Endothelial cell of umbilical vein (primary cell): ENCODE data around the gene POLA1. TPM values are rescaled to one million over a fixed set of nuclear protein-coding genes. Genes with fewer than 3 reads are reported as not detected.

Experiments used
- BruUV-seq: library from RNA; stranded (reverse); fragments of 400-500 nt; replicated peaks from 2 replicates; lab custom pipeline; 2021; lab: Mats Ljungman, UMichigan
- CTCF ChIA-PET: fragments of 300-600, 350-600 bp; sonication (Branson Sonifier 250); formaldehyde crosslinking; loops from one replicate; lab custom pipeline; 2021; ENCODE audit warnings: antibody characterized with exemption, inconsistent platforms; lab: Charles Lee
- POLR2A ChIA-PET: fragments of 300-600, 350-600 bp; sonication (Branson Sonifier 250); formaldehyde crosslinking; loops from one replicate; lab custom pipeline; 2021; ENCODE audit warnings: antibody characterized with exemption, inconsistent platforms; lab: Charles Lee
- DNase-seq: peaks from one replicate; pipeline ENCODE4 v3.0.0-alpha.2; 2011; ENCODE audit warnings: low read depth, low spot score
- FAIRE-seq: peaks from 2 replicates; lab custom pipeline; 2011; peaks lifted over from hg19 to GRCh38; lab: Jason Lieb, UNC
- H2AFZ ChIP-seq: 2 replicates; pipeline ENCODE4 v1.6.0; 2012; ENCODE audit warnings: low read depth, low read length, control low read depth, inconsistent platforms
- H3K27ac ChIP-seq: 2 replicates; pipeline ENCODE4 v1.5.1; 2011; ENCODE audit warnings: low read depth, mild to moderate bottlenecking, control low read depth, low read length, moderate library complexity; ENCODE audit not compliant: insufficient read depth
- H3K27me3 ChIP-seq, 2 experiments: 2 replicates each; pipeline versions ENCODE4 v1.6.0 to v1.6.1; 2011; ENCODE audit warnings: low read length in 2 of 2, mixed read lengths in 1 of 2; ENCODE audit not compliant: control insufficient read depth in 2 of 2, insufficient read depth in 2 of 2
- H3K36me3 ChIP-seq, 2 experiments: 2 replicates in 1 of 2; 3 replicates in 1 of 2; pipeline ENCODE4 v1.5.1; 2011; ENCODE audit warnings: low read length in 2 of 2, mild to moderate bottlenecking in 1 of 2, moderate library complexity in 1 of 2; ENCODE audit not compliant: control insufficient read depth in 2 of 2, insufficient read depth in 2 of 2; ENCODE audit errors: extremely low read depth in 1 of 2
- H3K4me1 ChIP-seq: 3 replicates; pipeline ENCODE4 v1.5.1; 2011; ENCODE audit warnings: mild to moderate bottlenecking, low read length; ENCODE audit not compliant: control insufficient read depth, insufficient read depth; ENCODE audit errors: extremely low read depth
- H3K4me2 ChIP-seq: 2 replicates; pipeline ENCODE4 v1.6.1; 2011; ENCODE audit warnings: low read length, control low read depth, mixed read lengths; ENCODE audit not compliant: insufficient read depth
- H3K4me3 ChIP-seq, 3 experiments: fragments of 200-600 bp in 1 of 3; sonication (generic), shearing (Covaris generic) in 1 of 3; replicated peaks in 1 of 3; 2 replicates each; pipeline ENCODE4 v1.5.1; 2011 to 2016; ENCODE audit warnings: control low read depth in 3 of 3, low read length in 3 of 3, mild to moderate bottlenecking in 2 of 3, inconsistent platforms in 1 of 3, low read depth in 1 of 3, moderate library complexity in 1 of 3; ENCODE audit not compliant: insufficient read depth in 1 of 3
- H3K79me2 ChIP-seq: 2 replicates; pipeline ENCODE4 v1.6.0; 2012; ENCODE audit warnings: low read length, inconsistent platforms; ENCODE audit not compliant: control insufficient read depth, insufficient read depth
- H3K9ac ChIP-seq: replicated peaks from 2 replicates; pipeline ENCODE3; 2011; ENCODE audit warnings: low read length, control low read depth; ENCODE audit not compliant: insufficient read depth; ENCODE audit errors: extremely low read depth
- H3K9me1 ChIP-seq: replicated peaks from 3 replicates; pipeline ENCODE4 v1.6.0; 2011; ENCODE audit warnings: mild to moderate bottlenecking, low read length; ENCODE audit not compliant: control insufficient read depth, insufficient read depth; ENCODE audit errors: extremely low read depth
- H3K9me3 ChIP-seq: replicated peaks from 2 replicates; pipeline ENCODE4 v1.5.1; 2012; ENCODE audit warnings: low read length, inconsistent platforms; ENCODE audit not compliant: control insufficient read depth, insufficient read depth
- H4K20me1 ChIP-seq: replicated peaks from 2 replicates; pipeline ENCODE3; 2011; ENCODE audit warnings: mild to moderate bottlenecking, low read length; ENCODE audit not compliant: control insufficient read depth, insufficient read depth; ENCODE audit errors: extremely low read depth
- EZH2 ChIP-seq: IDR thresholded peaks from 2 replicates; pipeline ENCODE4 v1.6.1; 2012; ENCODE audit warnings: borderline replicate concordance, low read depth, mild to moderate bottlenecking, moderate library complexity, low read length, inconsistent platforms; ENCODE audit not compliant: severe bottlenecking
- FOS ChIP-seq: IDR thresholded peaks from 2 replicates; pipeline ENCODE4 v1.6.1; 2011; ENCODE audit warnings: mild to moderate bottlenecking, low read length, moderate library complexity, borderline replicate concordance; ENCODE audit not compliant: insufficient read depth
- GATA2 ChIP-seq: IDR thresholded peaks from 2 replicates; pipeline ENCODE4 v1.7.0; 2011; ENCODE audit warnings: low read depth, mild to moderate bottlenecking, moderate library complexity, mixed read lengths, low read length; ENCODE audit not compliant: insufficient read length, insufficient read depth
- JUN ChIP-seq: IDR thresholded peaks from 2 replicates; pipeline ENCODE4 v1.6.1; 2011; ENCODE audit warnings: borderline replicate concordance, low read depth; ENCODE audit not compliant: insufficient read length, insufficient read depth
- MAX ChIP-seq: IDR thresholded peaks from 2 replicates; pipeline ENCODE4 v1.6.1; 2011; ENCODE audit not compliant: insufficient read depth, insufficient read length
- MYC ChIP-seq: IDR thresholded peaks from one replicate; pipeline ENCODE4 v1.6.1; 2011; ENCODE audit warnings: mild to moderate bottlenecking, low read depth, low read length
- POLR2A ChIP-seq: IDR thresholded peaks from 2 replicates; pipeline ENCODE4 v1.6.1; 2012; ENCODE audit warnings: low read depth, mild to moderate bottlenecking, control low read depth, low read length
- POLR2AphosphoS5 ChIP-seq: IDR thresholded peaks from 2 replicates; pipeline ENCODE4 v1.6.1; 2012; ENCODE audit warnings: low read depth, mild to moderate bottlenecking, control low read depth, low read length, moderate library complexity; ENCODE audit not compliant: insufficient read depth
- dilution Hi-C: fragments of 300-500 bp; cut with MboI; formaldehyde crosslinking; loops from one replicate; pipeline ENCODE4 v1.15.0; 2019; ENCODE audit warnings: low sequenced_read_pairs; ENCODE audit not compliant: extremely low pct_ligation_motif_present
- intact Hi-C: fragments of 100-400 bp; cut with micrococcal nuclease; formaldehyde crosslinking; loops from one replicate; pipeline ENCODE4 v1.10.0; 2022
- polyA plus RNA-seq, 4 experiments: library from polyadenylated mRNA; depleted of rRNA in 3 of 4; stranded (reverse) in 3 of 4; unstranded in 1 of 4; fragments of >200 nt; gene quantifications; 2 replicates each; pipeline versions ENCODE4 v1.2.1 to v1.2.3, GENCODE V29; 2011 to 2012; ENCODE audit warnings: missing spikeins in 1 of 4
- total RNA-seq: library from RNA; stranded (reverse); gene quantifications from 2 replicates; pipeline ENCODE4 v1.2.3, GENCODE V29; 2021
- TF ChIP-seq, protein P1 (sequence below), 2 donors: IDR thresholded peaks; 1 replicate in 1 of 2; 2 replicates in 1 of 2; pipeline ENCODE4 v1.5.1; 2011; ENCODE audit warnings: low read length in 2 of 2, mild to moderate bottlenecking in 2 of 2, moderate library complexity in 2 of 2, control low read depth in 1 of 2, inconsistent platforms in 1 of 2, low read depth in 1 of 2; ENCODE audit not compliant: insufficient read depth in 1 of 2; ENCODE audit errors: extremely low read depth in 1 of 2

The POLA1 gene
- total and polyA plus RNA-seq, 2 donors (not counting 3 experiments of a cell fraction or from before 2014, with no cell fraction given): 1.8 to 18.6 TPM

- TF ChIP-seq POLR2AphosphoS5 (no peak), FOS (no peak), EZH2 (no peak), GATA2 (no peak), POLR2A (no peak), JUN (no peak), MYC (no peak), MAX (no peak)
- TF ChIP-seq, protein P1, sequence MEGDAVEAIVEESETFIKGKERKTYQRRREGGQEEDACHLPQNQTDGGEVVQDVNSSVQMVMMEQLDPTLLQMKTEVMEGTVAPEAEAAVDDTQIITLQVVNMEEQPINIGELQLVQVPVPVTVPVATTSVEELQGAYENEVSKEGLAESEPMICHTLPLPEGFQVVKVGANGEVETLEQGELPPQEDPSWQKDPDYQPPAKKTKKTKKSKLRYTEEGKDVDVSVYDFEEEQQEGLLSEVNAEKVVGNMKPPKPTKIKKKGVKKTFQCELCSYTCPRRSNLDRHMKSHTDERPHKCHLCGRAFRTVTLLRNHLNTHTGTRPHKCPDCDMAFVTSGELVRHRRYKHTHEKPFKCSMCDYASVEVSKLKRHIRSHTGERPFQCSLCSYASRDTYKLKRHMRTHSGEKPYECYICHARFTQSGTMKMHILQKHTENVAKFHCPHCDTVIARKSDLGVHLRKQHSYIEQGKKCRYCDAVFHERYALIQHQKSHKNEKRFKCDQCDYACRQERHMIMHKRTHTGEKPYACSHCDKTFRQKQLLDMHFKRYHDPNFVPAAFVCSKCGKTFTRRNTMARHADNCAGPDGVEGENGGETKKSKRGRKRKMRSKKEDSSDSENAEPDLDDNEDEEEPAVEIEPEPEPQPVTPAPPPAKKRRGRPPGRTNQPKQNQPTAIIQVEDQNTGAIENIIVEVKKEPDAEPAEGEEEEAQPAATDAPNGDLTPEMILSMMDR (IDR thresholded peaks at IDR 0.05; ENCODE audit: extremely low read depth in 1 of 2, insufficient read depth in 1 of 2, low read depth in 1 of 2, low read length in 2 of 2): no peak
- dilution Hi-C loops: no loop called here
- H3K79me2 ChIP-seq: no peaks in the 10 kb centered on the region
- peaks cover 0 to 4% of the 10 kb centered on the region in 2 experiments for H3K27me3 ChIP-seq
- no peaks in the 10 kb centered on the region for H3K9me3 ChIP-seq
- H3K9me1 ChIP-seq: no peaks in the 10 kb centered on the region
- no peaks in the 10 kb centered on the region for H4K20me1 ChIP-seq
- H3K9ac ChIP-seq: no peak overlapping the region
- BruUV-seq: no TSS peak
- H3K4me1 ChIP-seq: peaks cover 5% of the 10 kb centered on the region
- H2AFZ ChIP-seq: peak overlapping the region; percentile 58
- no peak overlapping the region for H3K27ac ChIP-seq
- H3K4me3 ChIP-seq: no peak overlapping the region
- H3K4me2 ChIP-seq: peak overlapping the region; percentile 71
- ChIA-PET CTCF (interaction anchor here (1.1 kb wide), 1 partner anchor 30 kb away, joined by 3 read pairs; no protein-coding TSS in a partner anchor), POLR2A (no interaction called here)
- FAIRE-seq: no peak
- H3K36me3 ChIP-seq: no peaks in the 10 kb centered on the region
- DNase-seq: peak; percentile 14
- intact Hi-C loops: loop anchor here (10.0 kb wide), 1 partner anchor 252 kb away; no protein-coding TSS in a partner anchor
Observed at GRCh38 chrX:24646745-24647182, 47.0 kb upstream of the POLA1 start.
